HTERT RPE-1 (cell line): ENCODE results near the gene LYST.

Source experiments
- in situ Hi-C: fragments of 300-500 bp; cut with MboI; formaldehyde crosslinking; loops from 4 replicates; pipeline ENCODE4 v1.14.3; 2020; ENCODE audit warnings: low sequenced_read_pairs

The LYST gene

DNA sequence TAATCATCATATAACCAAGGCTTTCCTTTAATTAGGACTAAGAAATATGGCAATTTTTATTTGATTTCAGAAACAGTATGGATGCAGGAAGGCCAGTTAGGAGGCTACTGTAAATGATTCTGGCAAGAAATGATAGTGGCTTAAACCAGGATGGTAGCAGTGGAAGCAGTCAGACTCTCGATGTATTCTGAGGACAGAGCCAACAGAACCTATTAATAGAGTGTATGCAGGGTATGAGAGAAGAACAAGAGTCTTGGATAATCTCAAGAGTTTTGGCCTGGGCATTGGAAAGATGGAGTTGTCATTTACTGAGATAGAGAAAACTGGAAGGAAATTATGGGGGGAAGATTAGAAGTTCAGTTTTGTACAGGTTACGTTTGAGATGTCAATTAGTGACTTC lies 143.8 kb downstream of the LYST start:
- in situ Hi-C loops = no loop called here

- in situ Hi-C loops = no loop called here
Observed at GRCh38 chr1:235721982-235722381, 144.7 kb downstream of the LYST start.

DNA sequence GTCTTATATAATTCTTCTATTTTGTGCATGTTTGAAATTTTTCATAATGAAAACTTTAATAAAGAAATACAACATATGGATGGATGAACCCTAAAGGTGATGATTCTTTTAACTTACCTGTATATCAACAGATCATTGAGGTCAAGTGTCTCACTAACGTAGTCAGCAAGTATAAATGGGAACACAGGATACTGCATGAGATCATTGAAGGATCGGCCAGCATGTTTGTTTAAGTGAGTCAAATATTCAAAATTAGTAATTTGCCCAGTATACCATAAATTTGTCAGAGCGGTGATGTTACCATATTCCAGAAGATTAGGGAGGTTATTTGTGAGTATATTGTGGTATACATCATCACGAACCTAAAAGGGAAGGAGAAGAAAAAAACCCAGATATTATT lies 146.2 kb downstream of the LYST start:
- in situ Hi-C loops = no loop called here

DNA sequence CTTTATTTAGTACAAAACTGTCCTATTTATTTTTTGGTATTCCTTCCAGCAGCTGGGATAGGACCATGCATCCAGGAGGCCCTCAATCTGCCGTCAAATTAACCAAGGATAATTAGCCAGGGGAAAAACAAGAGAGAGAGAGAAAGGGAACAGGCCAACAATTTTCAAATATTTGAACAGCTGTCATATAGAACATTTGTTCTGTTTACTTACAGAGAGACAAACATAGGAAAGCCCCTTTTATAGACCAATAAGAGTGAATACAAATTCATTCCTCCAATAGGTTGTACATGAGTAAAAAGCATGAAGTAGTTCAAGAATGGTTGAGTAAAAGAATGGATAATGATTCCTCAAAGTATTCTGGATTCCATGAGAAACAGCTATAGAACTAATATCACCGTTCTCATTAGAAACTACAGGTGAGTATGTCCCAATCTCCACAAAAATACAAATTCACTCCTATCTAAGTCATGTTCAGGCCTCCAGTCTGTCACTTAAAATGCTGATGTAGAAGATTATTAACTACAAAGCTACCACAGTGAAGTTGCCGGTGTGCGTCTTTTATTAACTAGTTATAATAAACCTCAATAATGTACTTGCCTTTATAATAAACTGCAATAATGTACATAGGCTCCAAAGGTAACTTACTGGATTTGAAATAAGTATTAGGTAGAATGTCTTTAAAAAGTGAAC lies 152.4 kb downstream of the LYST start:
- in situ Hi-C loops = no loop called here

GRCh38 chr1:235712812-235713211 lies 153.9 kb downstream of the LYST start:
- in situ Hi-C loops = no loop called here

- in situ Hi-C loops = no loop called here
Observed at GRCh38 chr1:235710687-235711086, 156.0 kb downstream of the LYST start.

- in situ Hi-C loops = no loop called here
Observed at GRCh38 chr1:235709018-235709417, 157.7 kb downstream of the LYST start.

GRCh38 chr1:235708390-235708962 lies 158.2 kb downstream of the LYST start:
- in situ Hi-C loops = no loop called here

- in situ Hi-C loops = no loop called here
Observed at GRCh38 chr1:235703506-235703905, 163.2 kb downstream of the LYST start.

- in situ Hi-C loops = no loop called here
Observed at GRCh38 chr1:235702412-235702811, 164.3 kb downstream of the LYST start.

- in situ Hi-C loops = no loop called here
Observed at GRCh38 chr1:235697508-235697907, 169.2 kb downstream of the LYST start.

GRCh38 chr1:235689356-235689755 lies 177.3 kb downstream of the LYST start:
- in situ Hi-C loops = no loop called here

DNA sequence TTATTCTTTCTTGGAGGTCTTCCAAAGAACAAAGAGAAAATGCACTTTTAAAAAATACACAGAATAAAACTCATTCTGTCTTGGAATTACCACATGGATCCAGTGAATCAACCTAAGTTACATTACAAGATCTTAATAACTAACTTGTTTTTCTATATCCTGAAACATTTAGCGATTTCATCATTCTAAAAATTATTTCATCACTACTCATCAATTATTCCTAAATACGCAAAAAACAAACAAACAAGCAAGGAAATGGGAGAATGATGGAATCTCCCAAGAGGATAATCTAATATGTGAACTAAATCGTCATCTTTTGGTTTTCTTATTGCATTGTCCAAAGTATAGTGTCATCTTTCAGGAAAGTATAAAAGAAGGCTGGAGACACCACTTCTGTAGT lies 178.6 kb downstream of the LYST start:
- in situ Hi-C loops = no loop called here

- in situ Hi-C loops = no loop called here
Observed at GRCh38 chr1:235683653-235684052, 183.1 kb downstream of the LYST start.

DNA sequence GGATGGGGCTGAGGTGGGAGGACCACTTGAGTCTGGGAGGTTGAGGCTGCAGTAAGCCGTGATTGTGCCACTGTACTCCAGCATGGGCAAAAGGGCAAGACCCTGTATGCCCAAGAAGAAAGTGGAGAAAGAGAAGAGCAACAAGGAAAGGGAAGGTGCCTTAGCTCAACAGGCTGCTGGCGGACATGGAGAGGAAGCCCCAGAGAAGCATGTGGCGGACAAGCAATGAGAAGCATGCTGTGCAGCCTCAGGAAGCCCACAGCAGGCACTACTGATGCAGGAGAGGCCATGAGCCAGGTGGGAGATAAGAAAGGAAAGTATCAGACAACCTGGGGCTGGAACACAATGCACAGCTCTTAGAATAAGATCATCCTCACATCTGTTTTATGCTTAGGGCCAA lies 184.5 kb downstream of the LYST start:
- in situ Hi-C loops = no loop called here

- in situ Hi-C loops = no loop called here
Observed at GRCh38 chr1:235679644-235680043, 187.1 kb downstream of the LYST start.

GRCh38 chr1:235679005-235679404 lies 187.7 kb downstream of the LYST start:
- in situ Hi-C loops = no loop called here

GRCh38 chr1:235675152-235675890 lies 191.4 kb downstream of the LYST start:
- in situ Hi-C loops = no loop called here

DNA sequence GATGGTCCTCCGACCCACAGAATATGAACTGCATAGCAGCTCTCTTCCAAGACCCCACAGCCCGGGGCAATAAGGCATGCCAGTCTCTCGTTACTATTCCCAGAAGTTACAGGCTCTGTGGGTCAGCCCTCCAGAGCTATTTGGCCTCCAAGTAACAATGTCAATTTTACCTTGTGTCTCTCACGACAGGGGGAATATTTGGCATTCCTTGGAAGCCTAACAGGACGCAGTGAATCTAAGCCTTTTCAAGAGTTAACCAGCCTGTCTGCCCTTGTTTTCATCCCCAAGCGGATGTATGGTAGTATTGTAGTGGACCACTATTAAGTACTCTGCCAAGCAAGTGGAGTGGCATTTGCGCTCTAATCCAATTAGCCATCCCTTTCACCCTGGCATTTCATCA lies 192.7 kb downstream of the LYST start:
- in situ Hi-C loops = no loop called here

- in situ Hi-C loops = no loop called here
Observed at GRCh38 chr1:235671992-235672391, 194.7 kb downstream of the LYST start.

DNA sequence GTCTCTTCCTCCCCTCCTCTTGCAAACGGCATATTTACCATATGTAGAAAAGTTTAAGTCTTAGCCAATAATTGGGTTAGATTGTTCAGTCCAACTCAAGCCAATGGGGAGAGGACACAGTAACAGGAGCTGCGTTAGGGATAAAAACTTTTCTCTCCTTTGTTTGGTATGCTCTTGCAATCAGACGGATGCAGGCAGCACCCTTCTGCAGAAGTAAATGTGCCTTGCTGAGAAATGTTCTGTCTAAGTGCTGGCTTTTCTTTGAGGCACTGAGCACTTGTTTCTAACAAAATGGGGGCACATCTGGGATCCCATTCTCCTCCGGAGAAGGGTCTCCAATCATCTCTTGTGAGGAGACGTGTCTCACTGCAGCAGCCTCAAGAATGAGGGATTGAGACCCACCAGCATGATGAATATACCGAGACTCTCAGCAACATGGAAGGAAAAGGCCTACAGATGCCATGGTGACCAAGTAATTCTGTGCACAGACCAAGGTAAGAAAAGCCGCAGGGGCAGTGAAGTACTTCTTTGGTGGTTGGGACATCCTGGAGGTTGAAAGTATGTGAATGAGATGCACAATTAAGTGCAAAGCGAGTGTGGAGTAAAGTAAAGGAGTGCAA lies 196.4 kb downstream of the LYST start:
- in situ Hi-C loops = no loop called here

- in situ Hi-C loops = no loop called here
Observed at GRCh38 chr1:235669277-235669676, 197.4 kb downstream of the LYST start.
